GOT3 (cell line): ENCODE data around the gene OTUD4.

Experiments used
- DNase-seq: peaks from one replicate; lab custom pipeline; 2025; ENCODE audit warnings: mixed read lengths; lab: John Stamatoyannopoulos, UW

Gene OTUD4

DNA sequence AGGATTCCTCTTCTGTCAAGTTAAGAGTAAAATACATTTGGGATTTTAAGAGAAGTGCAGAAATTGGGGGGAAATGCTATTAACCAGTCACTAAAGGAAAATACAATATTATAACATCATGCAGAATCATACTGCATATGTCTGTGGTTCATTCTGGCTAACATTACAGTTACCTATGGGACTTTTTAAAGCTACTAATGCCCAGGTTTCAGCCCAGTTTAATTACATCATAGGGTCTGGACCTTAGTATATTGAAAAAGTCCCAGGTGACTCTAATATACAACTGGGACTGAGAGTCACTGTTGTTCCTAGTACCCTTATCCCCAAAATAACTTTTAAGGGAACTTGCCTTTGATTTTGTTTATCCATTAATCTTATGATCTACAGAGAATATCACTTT lies 72.3 kb downstream of the OTUD4 start:
- no peak for DNase-seq

DNA sequence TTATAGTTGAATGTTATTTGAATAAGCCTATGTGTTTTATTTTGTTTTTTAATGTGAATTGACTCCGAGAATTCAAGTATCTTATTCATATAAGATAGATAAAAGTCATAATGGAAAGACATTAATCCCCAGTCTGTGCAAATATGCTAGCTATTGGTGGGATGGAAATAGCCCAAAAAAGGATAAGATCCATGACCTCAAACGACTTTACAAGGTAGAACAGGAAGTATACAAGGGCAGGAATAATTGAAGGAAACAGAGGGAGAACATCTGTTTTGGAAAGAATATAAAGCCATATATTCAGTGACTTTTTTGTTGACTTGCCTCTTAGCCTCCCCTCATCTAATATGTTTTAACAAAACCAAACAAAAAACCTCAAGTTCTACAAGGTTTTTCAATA lies 73.3 kb downstream of the OTUD4 start:
- DNase-seq: no peak

DNA sequence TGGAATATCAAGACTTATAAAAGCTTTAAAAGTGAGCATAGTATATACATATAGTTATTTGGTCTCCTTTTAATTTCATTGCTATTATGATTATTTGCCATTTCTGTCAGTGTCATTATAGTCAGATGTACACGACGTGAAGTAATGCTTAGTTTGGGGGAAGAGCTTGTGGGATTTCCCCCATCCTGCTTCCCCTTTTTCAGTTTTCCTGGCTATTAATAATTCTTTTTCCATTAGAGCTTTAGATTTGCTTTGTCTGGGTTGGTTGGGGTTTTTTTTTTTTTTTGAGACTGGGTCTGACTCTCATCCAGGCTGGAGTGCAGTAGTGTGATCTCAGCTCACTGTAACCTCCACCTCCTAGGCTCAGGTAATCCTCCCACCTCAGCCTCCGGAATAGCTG lies 76.9 kb downstream of the OTUD4 start:
- DNase-seq: no peak

DNA sequence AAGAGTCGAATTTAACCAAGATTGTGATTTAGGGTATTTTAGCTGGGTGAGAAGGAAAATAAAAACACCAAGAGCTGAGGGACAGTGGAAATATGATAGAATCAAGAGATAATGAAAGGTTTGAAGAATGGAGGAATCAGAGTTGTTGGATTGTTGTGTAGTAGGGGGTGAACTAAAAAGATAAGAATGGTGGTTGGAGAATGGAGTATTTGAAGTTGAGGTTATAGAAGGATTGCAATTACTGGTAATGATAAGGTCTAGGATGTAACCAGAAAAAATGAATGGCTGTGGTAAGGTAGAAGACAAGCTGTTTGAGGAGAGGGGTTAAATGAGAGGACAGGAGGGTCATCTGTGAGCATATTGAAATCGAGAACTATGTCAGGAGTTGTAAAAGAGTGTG lies 77.8 kb downstream of the OTUD4 start:
- DNase-seq: no peak

DNA sequence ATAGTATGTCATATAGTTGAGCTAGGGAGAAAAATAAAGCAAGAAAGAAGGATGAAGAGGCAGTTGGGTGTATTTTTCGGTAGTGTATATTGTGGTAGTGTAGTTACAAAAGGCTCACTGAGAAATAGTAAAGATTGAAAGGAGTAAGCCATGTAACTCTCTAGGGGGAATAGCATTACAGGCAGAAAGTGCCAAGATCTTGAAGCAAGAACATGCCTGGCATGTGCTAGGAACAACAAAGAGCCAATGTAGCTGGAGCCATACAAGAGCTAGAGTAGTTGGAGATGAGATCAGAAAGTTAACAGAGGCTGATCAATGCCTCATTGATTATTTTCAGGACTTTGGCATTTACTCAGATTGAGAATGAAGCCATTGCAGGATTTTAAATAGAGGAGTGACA lies 79.3 kb downstream of the OTUD4 start:
- DNase-seq: no peak

DNA sequence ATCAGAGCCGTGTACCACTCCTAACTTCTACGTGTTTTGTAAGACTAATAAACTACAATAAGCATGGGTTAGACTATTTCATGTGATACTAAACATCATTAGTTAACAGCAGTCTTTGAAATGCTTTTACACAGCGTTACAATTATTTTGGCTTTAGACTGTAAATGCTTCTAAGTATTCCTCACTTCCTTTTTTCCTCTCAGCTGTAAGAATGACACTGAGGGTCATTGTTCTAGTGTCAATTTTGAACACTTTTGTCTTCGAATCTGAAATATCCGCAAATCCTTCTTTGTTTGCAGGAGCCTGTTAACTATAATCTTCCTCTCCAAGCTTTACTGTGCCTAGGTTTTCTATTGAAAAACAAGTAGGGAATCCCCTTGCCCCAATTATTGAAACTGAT lies 80.7 kb downstream of the OTUD4 start:
- DNase-seq: no peak

DNA sequence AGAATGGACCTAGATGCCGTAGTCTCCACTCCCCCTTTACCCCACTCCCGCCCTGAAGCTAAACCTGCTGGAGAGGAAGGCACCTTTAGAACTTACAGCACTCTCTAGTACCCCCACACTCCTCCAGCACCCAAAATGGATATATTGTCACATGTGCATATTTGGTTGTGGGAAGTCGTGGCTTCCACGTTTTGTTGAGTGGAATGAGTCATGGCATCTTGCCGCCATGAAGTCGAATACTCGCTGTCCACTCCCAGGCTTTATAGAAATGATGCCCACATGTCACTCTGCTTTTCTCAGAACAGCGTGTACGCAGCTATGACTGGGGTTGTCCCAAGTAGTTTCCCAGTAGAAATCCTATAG lies 81.7 kb downstream of the OTUD4 start:
- DNase-seq: no peak

DNA sequence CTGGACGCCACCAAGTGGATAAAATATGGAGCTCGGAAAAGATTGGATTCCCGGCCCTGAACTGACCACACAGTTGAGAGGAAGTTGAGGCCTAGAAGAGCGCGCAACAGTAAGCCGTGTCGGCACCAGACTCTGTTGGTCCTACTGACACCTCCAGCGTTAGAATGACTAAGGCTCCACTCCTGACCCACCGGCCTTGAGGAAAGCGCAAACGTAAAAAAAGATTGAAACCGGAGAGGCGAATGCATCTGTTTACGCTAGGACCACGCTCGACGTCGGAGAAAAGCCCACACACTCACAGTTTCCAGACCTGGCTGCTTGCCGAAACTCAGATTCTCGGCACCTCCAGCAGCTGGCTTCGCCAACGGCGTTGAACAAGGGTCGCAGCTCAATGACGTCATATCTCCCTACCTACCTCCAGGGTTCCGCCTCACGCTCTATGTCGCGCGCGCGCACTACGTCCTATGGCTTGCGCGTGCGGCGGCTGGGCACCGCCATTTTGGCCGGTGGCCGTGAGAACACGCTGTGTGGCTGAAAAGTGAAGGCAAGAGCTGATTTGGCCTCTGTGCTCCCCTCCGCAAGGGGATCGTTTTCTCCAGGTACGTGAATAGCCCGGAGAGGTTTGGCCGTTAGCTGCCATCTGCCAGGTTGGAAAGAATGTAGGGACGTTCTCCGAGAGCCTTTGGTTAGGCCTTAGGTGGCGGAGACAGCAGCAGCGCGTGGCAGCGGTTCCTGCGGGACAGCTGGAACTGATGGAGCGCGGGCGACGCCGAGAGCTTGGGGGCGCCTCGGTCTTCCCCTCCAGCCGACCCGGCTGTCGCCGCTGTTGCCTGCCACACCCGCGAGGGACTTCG lies 82.3 kb downstream of the OTUD4 start, which contains the start of the genes ABCE1 and ANAPC10:
Gene ABCE1, plus strand, starts transcription at position 491 of the 854 bp plus-strand sequence. CDS start 6,102 bp downstream, outside the sequence.
Gene ANAPC10, minus strand, starts transcription at position 376 of the 854 bp plus-strand sequence. CDS start 2,097 bp downstream, outside the sequence.
- peak; percentile 55 for DNase-seq

DNA sequence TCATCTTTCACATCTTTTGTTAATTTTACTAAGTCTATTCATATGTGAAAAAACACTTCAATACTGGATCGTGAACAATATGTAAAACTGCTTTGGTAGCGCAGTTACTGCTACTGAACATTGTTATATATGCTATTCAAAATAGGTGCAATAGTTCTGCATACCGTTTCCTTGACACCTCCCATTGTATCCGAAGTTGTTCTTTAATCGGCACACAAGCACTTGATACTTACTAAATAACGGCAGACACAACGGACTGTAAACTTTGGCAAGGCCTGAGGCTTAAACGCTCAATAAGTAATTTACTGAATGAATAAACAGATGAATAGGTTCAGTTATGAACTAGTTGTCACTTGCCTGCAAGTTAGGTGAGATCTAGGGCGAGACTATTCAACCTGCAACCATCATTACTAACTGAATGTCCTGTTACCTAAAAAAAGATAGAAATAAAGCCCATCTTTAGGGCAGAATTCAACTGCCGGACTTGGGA lies 83.0 kb downstream of the OTUD4 start:
- DNase-seq: no peak

DNA sequence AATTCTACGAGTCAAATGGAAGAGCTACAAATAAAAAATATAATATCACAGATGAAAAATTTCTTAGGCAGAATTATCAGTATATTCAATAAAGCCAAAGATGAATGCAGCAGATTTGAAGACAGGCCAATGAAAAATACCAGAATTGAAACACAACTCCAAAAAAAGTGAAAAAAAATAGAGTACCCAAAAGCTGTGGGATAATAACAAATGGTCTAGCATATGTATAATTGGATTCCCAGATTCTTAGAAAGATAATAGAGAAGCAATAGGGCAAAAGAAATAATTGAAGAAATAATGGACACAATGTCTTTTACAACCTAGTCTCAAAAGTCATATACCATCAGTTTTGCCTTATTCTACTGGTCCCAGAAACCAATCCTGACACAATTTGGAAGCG lies 86.8 kb downstream of the OTUD4 start:
- no peak for DNase-seq

DNA sequence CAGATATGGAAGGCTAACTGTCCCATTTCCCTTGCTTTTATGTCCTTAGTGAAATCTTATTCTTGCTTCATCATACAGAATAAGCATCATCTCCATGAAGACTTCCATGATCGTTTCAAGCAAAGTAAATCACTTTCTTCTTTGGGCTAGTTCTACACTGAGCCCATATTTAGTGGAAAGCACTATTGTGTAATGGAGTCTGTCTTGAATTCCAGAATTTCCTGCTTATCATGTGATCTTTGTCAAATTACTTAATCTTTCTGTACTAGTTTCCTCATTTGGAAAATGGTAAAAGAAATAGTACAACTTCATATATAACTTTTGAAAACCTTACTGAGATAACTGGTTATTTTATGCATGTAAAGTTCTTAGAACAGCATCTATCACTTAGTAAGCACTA lies 90.0 kb downstream of the OTUD4 start:
- no peak for DNase-seq

DNA sequence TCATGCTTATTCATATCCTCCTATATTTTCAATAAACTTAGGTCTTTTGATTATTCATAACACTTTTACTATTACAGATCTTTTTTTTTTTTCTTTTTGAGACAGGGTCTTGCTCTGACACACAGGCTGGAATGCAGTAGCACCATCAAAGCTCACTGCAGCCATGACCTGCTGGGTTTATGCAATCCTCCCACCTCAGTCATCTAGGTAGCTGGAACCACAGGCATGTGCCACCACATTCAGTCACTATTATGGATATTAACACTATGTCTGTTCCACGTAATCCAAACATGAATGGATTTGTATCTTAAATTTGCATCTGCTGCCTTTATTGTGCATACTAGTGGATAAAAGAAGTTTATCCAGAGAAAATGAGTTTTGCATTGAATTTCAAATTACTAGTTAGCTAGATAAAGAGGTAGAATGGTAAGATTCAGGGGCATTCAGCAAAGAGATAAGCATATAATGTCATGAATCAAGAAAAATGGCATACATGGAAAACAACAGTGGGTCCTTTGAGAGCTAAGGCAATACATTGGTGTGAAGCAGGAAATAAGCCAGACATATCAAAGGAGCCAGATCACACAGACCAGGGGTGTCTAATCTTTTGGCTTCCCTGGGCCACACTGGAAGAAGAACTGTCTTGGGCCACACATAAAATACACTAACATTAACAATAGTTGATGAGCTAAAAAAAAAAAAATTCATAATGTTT lies 96.3 kb downstream of the OTUD4 start:
- no peak for DNase-seq
